DND-41 (cell line): ENCODE results near the gene ITGB2.

Source experiments
- CTCF ChIP-seq: IDR thresholded peaks from 2 replicates; pipeline ENCODE4 v1.5.1; 2012; ENCODE audit warnings: borderline replicate concordance, low read length, moderate library complexity, mild to moderate bottlenecking; ENCODE audit not compliant: poor library complexity, severe bottlenecking; ENCODE audit errors: extremely low read depth
- EZH2 ChIP-seq: IDR thresholded peaks from 3 replicates; pipeline ENCODE4 v1.6.1; 2012; ENCODE audit warnings: borderline replicate concordance, low read depth, mild to moderate bottlenecking, moderate library complexity, low read length, inconsistent platforms; ENCODE audit not compliant: severe bottlenecking

GRCh38 chr21:44956356-44957046, 35.8 kb upstream of the ITGB2 start:
- TF ChIP-seq CTCF (no peak), EZH2 (no peak)
